Lower leg skin (tissue), 4 donors: ENCODE data around the gene KLK13. TPM values are rescaled to one million over a fixed set of nuclear protein-coding genes. Genes with fewer than 3 reads are reported as not detected.

Source experiments
- DNase-seq, 2 donors: peaks; one replicate each; pipeline ENCODE4 v3.0.0-alpha.2; 2019; ENCODE audit warnings: low spot score in 2 of 2
- H3K4me3 ChIP-seq: fragments of 200-600 bp; sonication (generic); 2 replicates; pipeline ENCODE4 v1.5.1; 2017; ENCODE audit warnings: mild to moderate bottlenecking, low read depth; ENCODE audit not compliant: poor library complexity, severe bottlenecking
- POLR2A ChIP-seq, 2 donors: fragments of 450-650 bp; IDR thresholded peaks; one replicate each; pipeline ENCODE4 v1.6.1; 2016 to 2017; ENCODE audit warnings: antibody characterized with exemption in 2 of 2, mild to moderate bottlenecking in 1 of 2, moderate library complexity in 1 of 2
- WGBS, 2 donors: methylation state at CpG; one replicate each; pipeline ENCODE4 v1.1.5; 2018; 5-methylcytosine and 5-hydroxymethylcytosine counted together
- intact Hi-C: fragments of 100-400 bp; cut with DNase I; formaldehyde crosslinking; loops from one replicate; pipeline ENCODE4 v1.15.0; 2023; ENCODE audit warnings: low total_unique reads
- total RNA-seq, 4 donors: library from RNA; depleted of rRNA; stranded (reverse); fragments of >200 nt; gene quantifications; one replicate each; pipeline ENCODE4 v1.1.0, GENCODE V29; 2016
- TF ChIP-seq, protein P1 (sequence below), 3 donors: fragments of 450-650 bp; IDR thresholded peaks; one replicate each; pipeline ENCODE4 v1.5.1; 2016; ENCODE audit warnings: antibody characterized with exemption in 3 of 3, mild to moderate bottlenecking in 3 of 3, moderate library complexity in 2 of 3

KLK13 gene
- total RNA-seq, 4 donors from 2014 or later: 8.6 to 39.1 (median 9.5) TPM

DNA sequence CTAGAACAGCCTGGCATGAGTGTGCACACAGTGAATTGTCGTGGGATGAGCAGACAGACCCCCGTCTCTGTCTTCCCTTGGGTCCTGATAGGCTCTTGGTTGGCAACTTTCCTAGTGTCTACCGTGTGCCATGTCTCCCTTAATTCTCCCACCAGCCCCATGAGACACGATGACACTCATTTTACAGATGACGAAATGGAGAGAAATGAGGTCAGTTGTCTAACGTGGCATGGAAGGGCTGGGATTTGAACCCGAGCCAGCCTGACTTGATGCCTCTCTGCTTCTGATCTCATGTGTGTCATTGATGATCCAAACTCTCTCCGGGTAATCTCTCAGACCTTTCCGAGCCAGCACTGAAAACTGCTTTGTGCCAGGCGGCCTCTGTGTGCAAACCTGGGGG lies 26.2 kb upstream of the KLK13 start:
- WGBS, 2 donors: 77 to 81% methylated on average over 10 of the region's 10 CpGs
- intact Hi-C loops: no loop called here
- no peak overlapping the region for H3K4me3 ChIP-seq
- TF ChIP-seq, protein P1, sequence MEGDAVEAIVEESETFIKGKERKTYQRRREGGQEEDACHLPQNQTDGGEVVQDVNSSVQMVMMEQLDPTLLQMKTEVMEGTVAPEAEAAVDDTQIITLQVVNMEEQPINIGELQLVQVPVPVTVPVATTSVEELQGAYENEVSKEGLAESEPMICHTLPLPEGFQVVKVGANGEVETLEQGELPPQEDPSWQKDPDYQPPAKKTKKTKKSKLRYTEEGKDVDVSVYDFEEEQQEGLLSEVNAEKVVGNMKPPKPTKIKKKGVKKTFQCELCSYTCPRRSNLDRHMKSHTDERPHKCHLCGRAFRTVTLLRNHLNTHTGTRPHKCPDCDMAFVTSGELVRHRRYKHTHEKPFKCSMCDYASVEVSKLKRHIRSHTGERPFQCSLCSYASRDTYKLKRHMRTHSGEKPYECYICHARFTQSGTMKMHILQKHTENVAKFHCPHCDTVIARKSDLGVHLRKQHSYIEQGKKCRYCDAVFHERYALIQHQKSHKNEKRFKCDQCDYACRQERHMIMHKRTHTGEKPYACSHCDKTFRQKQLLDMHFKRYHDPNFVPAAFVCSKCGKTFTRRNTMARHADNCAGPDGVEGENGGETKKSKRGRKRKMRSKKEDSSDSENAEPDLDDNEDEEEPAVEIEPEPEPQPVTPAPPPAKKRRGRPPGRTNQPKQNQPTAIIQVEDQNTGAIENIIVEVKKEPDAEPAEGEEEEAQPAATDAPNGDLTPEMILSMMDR (IDR thresholded peaks at IDR 0.05): no peak
- no peak for TF ChIP-seq POLR2A (IDR thresholded peaks at IDR 0.05)
- no peak for DNase-seq

- DNase-seq: no peak
- intact Hi-C loops: no loop called here
- no peak overlapping the region for H3K4me3 ChIP-seq
- 61 to 67% methylated on average over 8 of the region's 8 CpGs for WGBS, 2 donors
- TF ChIP-seq, protein P1 (IDR thresholded peaks at IDR 0.05): no peak
- TF ChIP-seq POLR2A (IDR thresholded peaks at IDR 0.05): no peak
These were observed 25.6 kb upstream of the KLK13 start for GRCh38 chr19:51090471-51090870.

- intact Hi-C loops: no loop called here
- no peak for DNase-seq
- TF ChIP-seq, protein P1 (IDR thresholded peaks at IDR 0.05): no peak
- TF ChIP-seq POLR2A (IDR thresholded peaks at IDR 0.05): no peak
- WGBS, 2 donors: 83 to 87% methylated on average over 17 of the region's 17 CpGs
- H3K4me3 ChIP-seq: no peak overlapping the region
These were observed 24.9 kb upstream of the KLK13 start for GRCh38 chr19:51089786-51090185.

DNA sequence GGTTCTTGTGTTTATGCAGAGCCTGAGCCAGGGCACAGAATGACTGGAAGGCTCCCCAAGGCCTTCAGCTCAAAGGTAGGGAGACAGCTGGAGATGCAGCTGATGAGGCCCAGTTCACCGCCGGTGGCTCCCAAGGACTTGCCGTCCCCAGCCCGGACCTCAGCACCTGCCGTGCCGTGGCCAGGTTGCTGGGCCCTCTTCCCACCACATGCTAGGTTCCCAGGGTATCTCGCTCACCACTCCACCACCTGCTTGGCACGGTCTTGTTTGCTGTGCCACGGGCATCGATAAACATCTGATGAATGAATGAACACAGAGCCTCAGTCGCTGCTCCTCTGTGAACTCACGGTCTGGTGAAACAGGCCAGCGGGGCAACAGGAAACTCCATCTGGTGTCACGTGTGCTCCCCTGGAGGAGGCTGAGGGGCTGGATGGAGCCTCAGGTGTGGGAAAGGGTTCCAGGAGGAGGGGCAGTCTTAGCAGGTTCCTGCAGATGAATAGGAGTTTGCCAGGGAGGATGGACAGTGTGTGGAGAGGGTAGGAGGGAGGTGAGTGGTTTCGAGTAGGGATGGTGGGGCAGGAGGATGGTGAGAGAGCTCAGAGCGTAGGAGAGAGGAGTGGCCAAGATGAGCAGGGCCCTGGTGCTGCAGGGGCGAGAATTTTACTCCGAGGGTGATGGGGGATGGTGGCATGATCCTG lies 21.4 kb upstream of the KLK13 start:
- intact Hi-C loops: no loop called here
- no peak for TF ChIP-seq POLR2A (IDR thresholded peaks at IDR 0.05)
- TF ChIP-seq, protein P1 (IDR thresholded peaks at IDR 0.05): no peak
- no peak for DNase-seq
- H3K4me3 ChIP-seq: no peak overlapping the region
- 87 to 89% methylated on average over 18 of the region's 18 CpGs for WGBS, 2 donors

DNA sequence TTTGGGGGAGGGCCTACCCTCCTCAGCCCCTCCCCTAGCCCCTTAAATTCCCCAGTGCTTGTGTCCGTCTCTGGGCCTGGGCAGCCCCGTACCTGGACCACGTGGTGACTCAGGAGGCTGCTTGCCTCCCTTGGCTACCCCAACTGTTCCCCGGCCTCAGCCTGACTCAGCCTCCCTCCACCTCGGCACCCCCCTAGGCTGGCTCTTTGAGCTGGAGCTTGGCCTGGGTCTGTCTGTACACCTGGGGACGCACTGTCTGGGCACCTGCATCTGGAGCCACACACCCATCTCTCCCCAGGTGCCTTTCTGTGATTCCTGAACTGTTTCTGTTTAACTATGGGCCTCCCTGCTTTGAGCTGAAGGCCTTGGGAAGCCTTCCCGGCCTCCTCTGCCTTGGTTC lies 19.6 kb upstream of the KLK13 start:
- TF ChIP-seq, protein P1 (IDR thresholded peaks at IDR 0.05): no peak
- TF ChIP-seq POLR2A (IDR thresholded peaks at IDR 0.05): no peak
- no peak overlapping the region for H3K4me3 ChIP-seq
- 64 to 78% methylated on average over 7 of the region's 7 CpGs for WGBS, 2 donors
- intact Hi-C loops: no loop called here
- no peak for DNase-seq

- 76 to 77% methylated on average over 14 of the region's 14 CpGs for whole genome bisulfite sequencing, 2 donors
- no peak for DNase-seq
- no peak overlapping the region for H3K4me3 ChIP-seq
- TF ChIP-seq POLR2A (IDR thresholded peaks at IDR 0.05): no peak
- TF ChIP-seq, protein P1 (IDR thresholded peaks at IDR 0.05): no peak
- intact Hi-C loops: no loop called here
These were observed 18.9 kb upstream of the KLK13 start for GRCh38 chr19:51083783-51084182.
